D341Med (cell line): ENCODE data around the gene TMEM37.

Source experiments
- DNase-seq: peaks from one replicate; pipeline ENCODE4 v3.0.0; 2012; ENCODE audit warnings: low spot score

The TMEM37 gene

DNA sequence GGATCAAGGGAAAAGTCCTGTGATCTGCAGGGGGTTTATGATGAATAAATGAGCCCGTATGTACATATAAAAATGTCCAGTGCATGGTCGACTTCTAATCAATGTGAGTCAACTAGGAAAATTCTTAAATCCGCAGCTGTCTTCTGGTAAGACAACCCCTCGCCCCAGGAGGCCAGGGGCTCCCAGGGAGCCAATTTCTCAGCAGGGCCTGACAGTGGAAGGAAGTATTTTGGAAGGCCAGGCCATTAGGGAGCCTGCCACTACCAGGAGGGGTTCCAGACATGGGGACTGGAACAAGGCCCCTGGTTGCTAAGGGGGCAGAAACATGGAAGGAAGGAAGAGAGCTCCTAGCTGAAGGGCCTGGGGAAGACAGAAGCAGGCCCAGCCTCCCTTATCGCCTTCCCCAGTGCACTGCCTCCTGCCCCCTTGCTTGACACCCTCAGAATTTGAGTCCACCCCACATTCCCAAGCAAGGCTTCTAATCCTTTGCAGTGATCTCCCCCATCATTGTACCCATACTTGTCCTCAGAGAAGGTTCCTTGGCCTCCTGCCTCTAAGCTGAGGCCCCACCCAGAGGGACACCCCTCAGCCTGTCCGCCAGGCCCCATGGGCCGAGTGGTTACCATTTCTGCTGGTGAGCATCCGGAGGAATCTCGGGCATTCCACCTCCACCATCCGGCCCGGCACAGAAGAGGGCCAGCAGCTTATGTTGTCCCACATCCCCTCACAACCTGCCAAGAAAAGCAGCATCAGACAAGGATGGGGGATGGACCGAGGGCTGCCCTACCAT is 46.7 kb downstream of the TMEM37 start:
- no peak for DNase-seq

DNA sequence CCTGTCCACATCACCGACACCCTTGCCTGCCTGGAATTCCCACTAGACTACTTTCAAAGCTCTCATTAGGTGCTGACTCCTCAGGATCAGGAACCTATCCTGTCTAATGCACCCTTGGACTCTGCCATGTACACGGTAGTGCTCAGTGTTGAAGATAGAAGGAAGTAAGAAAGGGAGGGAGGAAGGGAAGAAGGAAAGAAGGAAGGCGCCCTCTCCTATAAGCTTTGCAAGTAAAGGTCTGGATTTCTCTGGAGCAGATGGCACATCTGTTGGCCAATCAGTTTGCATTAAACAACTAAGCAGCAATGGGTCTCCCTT is 47.3 kb downstream of the TMEM37 start:
- no peak for DNase-seq

DNA sequence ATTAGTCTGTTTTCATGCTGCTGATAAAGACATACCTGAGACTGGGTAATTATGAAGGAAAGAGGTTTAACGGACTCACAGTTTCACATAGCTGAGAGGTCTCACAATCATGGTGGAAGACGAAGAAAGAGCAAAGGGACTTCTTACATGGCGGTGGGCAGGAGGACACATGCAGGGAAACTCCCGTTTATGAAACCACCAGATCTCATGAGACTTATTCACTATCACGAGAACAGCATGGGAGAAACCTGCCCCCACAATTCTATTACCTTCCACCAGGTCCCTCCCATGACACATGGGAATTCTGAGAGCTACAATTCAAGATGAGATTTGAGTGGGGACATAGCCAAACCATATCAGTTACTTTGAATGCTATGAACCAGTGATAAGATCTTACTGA is 48.5 kb downstream of the TMEM37 start:
- DNase-seq, result no peak

DNA sequence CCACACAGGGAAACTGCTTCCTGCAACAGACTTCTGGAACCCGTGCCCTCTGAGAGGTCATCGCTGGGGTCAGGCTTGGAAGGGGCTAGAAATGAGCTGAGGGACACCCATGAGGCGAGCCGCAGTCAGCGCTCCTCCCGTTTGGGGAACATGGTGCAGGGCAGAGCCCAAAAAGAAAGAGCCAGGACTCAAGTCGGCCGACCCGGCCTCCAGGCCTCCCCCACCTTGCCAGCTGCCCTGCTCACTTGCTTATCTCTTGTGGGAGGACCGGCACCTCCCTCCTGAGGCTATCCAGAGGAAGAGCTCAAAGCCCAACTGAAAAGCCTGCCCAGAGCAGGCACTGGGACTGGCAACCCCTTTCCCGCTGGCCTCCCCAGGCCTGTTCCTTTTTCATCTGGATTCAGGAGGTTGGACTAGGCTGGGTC is 49.1 kb downstream of the TMEM37 start:
- DNase-seq, result no peak

DNA sequence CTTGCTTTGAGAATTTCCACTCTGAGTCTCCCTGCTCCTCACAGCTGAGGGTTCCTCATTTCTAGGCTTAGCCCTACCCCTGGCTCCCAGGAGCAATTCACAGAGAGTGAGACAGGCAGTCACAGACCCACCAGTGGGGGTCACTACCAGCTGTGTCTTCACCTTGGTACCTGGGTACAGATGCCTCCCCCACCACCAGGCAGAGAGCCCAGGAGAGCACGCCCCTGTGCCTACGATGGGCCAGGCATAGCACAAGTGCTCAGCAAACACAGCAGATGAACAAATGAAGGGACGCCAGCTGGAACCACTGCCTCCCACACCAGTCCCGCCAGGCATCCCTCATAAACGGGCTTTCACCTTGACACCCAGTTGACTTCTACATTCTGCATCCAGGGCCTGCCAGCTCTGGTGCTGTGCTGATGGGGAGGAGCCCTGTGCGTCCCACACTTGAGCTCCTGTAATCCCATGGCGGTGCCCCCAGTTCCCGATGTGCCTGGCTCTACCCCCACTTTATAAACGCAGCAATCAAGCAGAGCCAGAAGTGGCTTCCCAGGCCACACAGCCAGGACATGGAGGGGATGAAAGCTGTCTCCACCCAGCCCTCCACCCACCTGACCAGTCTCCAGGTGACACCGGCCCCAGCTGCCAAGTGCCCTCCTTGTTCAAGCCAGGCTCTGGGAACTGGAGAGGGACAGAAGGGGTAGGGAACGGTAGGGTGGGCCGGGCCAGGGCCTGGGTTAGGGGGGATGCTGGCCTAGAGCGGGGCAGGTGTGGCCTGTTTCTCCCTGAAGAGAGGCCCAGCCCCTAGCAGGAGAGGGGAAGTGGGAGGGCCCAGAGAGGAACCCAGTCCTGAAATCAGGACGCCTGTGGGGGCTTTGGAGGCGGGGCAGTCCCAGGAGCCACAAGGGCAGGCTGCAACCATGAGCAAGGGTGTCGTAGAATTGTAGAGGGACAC is 50.1 kb downstream of the TMEM37 start:
- no peak for DNase-seq

DNA sequence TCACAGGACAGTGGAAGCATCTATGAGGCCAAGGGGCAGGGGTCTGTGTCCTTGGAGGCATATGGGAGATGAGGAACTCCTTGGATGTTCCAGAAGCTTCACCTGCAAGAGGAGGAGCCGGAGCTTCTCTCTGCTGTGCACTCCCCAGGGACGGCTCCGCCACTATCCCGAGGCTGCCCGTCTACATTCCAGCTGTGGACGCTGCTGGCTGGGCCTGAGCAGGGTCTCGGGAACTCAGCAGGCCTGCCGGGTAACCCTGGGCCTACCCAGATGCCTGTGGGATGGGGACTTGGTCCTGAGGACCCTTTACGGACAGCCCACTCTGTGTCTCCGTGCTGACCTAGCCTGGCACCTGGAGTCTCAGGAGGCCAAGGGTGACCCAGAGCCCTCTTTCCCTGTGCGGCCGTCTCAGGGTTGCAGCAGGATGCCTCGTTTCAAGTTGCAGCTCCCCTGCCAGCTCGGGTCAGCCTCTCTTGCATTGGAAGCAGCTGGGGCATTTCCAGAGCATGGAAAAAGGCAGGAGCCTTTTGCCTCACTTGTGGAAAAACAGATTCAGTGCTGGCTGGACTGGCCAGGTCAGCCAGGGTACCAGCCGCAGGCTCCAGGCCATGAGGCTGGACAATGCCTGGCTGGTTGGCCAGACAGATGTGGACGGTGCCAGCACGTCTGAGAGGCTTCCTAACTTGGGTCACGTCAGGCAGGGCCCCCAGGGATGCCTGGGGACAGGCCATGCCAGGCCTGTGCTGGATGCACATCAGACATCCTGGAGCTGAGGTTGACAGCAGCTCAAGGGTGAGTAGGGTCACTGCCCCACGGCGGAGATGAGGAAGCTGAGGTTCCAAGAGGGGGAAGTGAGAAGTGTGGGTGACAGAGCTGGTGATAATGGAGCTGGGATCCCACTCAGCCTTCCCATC is 51.1 kb downstream of the TMEM37 start:
- DNase-seq, result no peak

DNA sequence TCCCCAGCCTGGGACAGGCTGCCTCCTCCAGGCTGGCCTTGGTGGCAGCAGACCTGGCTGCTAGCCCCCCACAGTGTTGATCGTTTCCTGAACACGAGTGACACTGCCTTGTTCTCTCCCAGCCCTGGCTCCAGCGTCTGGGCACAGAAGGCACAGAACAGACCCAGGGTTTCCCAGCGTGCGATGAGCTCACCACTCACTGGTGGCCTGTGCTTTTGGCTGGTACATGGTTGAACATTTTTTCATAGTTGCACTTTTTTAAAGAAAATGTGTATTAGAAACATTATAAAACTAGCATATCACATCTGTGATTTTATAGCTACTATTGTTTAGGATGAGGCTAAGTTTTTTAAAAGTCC is 51.7 kb downstream of the TMEM37 start:
- no peak for DNase-seq

DNA sequence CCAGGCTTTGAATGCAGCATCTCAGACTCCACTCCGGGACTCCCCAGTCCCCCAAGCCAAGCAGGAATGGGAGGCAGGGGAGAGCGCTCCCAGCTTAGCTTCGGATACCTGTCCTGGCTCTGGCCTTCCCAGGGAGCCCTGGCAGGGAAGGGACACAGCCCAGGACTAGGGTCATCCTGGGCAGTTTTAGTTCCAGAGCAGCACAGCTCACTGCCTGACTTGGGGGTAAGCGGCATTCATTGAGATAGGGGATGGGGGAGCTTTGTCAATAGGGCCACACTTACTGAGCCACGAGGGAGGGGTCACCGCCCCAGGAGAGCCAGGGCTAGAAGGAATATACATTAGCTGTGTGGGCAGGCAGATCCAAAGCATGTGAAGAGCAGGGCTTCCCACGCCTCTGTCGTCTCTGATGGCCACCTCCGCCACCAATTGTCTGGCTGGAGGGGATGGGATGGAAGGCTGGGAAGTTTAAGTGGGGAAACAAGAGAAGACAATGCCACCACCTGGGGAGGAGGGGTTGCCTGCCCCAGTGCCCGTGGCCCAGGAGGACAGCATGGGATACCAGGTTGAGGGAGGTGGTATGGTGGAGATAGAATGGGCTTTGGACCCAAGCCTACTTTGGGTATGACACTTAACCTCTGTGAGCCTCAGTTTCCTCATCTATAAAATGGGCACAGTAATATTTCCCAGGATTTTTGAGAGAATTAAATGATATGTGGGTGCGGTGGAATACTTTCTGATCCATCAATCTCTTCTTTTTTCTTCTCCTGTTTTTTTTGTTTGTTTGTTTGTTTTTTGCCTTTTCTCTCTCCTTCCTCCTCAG is 52.5 kb downstream of the TMEM37 start:
- no peak for DNase-seq

DNA sequence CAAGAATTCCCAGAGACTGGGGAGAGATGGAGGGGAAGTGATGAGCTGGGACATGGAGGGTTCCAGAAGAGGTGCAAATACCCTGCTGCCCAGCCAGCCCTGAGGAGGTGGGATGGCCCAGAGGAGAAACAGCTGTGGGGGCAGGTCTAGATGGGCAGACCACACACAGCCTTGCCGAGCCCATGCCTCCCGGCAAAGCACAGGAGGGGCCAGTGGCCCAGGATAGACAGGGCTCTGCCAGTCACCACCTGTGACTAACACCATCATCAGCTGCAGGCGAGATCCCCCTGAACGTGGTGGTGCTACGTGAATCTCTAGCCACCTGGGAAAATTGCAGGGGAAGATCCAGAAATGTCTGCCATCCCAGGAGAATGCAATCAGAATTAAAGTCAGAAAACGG is 53.2 kb downstream of the TMEM37 start:
- DNase-seq, result no peak

DNA sequence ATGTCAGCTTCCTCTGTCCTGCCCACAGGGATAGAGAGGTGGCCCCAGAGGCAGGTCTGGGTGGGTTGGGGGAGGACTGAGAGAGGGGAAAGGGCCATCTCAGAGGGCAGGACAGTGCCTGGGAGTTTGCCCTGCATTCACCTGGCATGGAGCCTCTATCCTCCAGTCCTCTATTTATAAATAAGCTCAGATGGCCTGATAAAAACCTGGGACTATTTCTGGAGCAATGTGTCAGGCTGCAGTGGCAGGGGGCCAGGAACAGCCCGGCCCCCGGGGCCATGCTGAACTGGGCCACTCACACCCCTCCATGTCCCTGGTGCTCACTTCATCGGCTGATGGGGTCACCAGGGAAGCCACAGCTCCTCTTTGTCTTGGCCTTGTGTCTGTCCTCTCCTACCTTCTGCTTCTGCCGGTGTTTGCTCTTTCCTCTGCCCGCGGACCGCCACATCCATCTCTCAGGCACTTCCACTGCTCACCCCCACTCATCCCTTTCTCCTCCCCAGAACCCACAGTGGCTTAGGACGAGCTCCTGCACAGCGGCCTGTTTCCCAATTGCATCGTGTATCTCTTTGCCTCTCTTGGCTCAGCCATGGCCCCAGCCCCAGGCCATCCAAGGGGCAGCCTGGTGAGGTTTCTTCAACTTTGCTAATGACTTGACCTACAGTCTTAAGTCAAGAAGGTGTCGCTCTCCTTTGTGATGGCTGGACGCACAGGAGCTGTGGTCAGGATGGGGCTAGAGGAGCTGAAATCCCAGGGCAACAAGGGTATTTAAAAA is 53.9 kb downstream of the TMEM37 start:
- DNase-seq, result no peak

DNA sequence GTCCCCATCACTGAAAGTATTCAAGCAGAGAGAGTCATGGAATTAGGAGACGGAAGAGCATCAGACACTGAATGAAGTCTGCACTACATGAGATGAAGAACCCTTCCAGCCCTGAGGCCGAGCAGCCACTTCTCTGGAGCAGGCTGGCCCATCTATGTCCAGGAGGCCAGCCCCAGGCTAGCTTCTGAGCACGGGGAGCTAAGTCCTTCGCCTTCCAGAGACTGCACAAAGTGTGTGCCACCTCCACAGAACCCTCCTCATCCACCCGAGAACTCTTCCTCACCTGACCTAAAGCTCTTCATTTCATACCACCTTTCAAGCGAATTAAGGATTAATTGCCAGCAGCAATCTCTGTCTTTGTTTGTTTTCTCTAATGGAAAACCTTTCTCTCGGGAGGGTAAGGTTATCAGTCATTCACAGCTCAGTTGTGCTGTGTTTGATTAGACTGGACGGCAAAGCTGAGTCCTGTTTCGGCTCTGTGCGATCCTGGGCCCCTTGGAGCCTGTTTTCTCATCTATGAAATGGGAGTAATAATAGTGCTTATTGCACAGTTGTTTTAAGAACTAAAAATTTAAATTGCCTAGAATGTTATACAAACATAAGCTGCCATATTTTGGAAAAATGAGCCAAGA is 54.7 kb downstream of the TMEM37 start:
- no peak for DNase-seq

DNA sequence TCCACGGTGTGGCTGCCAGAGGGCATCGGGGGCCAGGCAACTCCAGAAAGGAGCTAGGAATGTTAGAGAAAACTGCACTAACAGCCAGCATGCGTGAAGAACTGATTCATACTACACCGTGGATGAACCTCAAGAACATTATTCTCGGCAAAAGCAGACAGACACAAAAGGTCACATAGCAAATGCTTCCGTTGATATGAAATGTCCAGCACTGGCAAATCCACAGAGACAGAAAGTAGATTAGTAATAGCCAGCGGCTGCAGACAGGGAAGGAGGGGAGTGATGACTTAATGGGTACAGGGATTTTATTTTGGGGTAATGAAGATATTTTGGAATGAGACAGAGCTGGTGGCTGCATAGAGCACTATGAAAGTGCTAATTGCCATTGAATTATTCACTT is 55.2 kb downstream of the TMEM37 start:
- no peak for DNase-seq

DNA sequence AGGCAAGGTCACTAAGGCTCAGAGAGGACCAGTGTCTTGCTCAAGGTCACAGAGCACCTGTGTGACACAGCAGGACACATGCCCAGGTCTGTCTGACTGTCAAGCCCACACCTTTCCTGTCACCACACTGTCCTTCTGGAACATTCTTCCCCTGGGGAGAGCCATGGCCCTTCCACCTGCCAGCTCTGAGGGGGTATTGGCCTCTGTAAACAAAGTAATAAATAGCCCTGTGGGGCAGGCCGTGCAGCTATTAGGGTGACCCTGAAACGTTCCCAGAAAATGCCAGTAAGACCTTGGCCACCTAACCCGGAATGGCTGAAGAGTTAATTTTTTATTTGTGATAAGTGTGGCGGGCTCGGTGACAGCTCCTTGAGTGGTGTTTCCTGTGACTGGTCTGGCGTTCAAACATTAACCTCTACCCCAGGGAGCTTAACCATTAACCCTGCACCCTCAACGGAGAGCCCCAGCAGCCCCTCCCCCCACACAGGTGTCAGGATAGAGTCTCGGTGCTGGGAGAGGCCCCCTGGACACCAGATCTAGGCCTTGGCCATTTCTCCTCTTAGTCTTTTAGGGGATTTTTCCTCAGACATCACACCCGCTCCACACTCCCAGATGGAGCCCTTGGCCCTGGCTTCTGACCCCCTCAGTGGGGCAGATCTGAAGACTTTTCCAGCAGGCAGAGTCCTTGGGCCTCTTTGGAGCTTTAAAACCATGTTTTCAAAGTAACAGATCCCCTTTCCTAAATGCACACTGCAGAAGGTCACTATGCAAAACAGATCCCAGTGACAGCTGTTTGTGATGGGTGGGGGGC is 56.0 kb downstream of the TMEM37 start:
- no peak for DNase-seq
